Fibroblast of mammary gland (primary cell): ENCODE measurements around the gene MAP3K3.

Source experiments
- DNase-seq: peaks from one replicate; pipeline ENCODE4 v3.0.0-alpha.2; 2010; ENCODE audit warnings: low read depth
- H3K4me3 ChIP-seq: 2 replicates; pipeline ENCODE4 v1.5.1; 2011; ENCODE audit warnings: low read depth, mild to moderate bottlenecking, low read length, moderate library complexity; ENCODE audit not compliant: control insufficient read depth
- TF ChIP-seq, protein P1 (sequence below): conservative IDR thresholded peaks from 2 replicates; pipeline ENCODE4 v1.5.1; 2011; ENCODE audit warnings: low read depth, low read length, inconsistent platforms; ENCODE audit not compliant: control insufficient read depth, insufficient read depth

The MAP3K3 gene

DNA sequence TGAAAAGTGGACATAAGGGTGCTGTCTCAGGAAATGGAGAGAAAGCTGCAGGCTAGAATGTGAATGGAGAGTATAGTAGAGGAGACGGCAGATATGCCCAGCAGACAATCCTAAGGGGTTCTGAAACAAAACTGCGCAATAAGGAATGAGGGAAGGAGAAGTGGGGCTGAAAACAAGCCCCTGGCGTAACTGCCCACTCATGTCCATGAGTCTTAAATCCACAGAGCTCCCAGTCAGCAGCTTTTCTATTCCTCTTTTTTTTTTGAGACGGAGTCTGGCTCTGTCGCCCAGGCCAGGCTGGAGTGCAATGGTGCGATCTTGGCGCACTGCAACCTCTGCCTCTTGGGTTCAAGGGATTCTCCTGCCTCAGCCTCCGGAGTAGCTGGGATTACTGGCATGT lies 113.5 kb downstream of the MAP3K3 start:
- no peak overlapping the region for H3K4me3 ChIP-seq
- TF ChIP-seq, protein P1, sequence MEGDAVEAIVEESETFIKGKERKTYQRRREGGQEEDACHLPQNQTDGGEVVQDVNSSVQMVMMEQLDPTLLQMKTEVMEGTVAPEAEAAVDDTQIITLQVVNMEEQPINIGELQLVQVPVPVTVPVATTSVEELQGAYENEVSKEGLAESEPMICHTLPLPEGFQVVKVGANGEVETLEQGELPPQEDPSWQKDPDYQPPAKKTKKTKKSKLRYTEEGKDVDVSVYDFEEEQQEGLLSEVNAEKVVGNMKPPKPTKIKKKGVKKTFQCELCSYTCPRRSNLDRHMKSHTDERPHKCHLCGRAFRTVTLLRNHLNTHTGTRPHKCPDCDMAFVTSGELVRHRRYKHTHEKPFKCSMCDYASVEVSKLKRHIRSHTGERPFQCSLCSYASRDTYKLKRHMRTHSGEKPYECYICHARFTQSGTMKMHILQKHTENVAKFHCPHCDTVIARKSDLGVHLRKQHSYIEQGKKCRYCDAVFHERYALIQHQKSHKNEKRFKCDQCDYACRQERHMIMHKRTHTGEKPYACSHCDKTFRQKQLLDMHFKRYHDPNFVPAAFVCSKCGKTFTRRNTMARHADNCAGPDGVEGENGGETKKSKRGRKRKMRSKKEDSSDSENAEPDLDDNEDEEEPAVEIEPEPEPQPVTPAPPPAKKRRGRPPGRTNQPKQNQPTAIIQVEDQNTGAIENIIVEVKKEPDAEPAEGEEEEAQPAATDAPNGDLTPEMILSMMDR, result no peak
- no peak for DNase-seq

DNA sequence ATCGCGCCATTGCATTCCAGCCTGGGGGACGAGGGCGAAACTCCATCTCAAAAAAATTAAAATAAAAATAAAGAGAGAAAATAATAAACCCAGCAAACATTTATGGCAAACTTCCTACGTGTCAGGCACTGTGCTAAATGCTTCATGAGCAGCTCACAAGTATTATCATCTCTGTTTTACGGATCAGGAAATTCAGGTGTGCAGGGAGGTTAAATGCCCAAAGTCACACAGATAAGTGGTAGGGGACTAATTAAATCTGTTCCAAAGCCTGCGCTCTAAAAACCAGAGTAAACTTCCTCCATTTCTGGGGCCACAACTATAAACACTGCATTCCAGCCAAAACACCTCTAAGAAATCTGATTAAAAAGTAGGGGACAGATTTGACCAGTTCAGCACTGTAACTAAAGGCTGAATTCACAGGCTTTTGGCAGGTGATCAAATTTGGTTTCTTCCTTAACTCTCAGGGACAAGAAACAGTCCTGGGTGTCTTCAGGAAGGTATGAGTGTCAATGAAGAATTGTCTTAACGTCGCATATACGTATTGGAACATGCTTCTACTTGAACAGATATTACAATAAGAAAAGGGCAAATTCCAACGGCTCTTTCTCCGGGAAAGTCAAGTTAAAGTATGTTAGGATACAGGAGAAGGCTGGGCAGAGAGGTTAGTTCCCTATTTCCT lies 118.4 kb downstream of the MAP3K3 start:
- peak; percentile 14 for DNase-seq
- H3K4me3 ChIP-seq, result peak overlapping the region; percentile 87
- TF ChIP-seq, protein P1, result no peak

DNA sequence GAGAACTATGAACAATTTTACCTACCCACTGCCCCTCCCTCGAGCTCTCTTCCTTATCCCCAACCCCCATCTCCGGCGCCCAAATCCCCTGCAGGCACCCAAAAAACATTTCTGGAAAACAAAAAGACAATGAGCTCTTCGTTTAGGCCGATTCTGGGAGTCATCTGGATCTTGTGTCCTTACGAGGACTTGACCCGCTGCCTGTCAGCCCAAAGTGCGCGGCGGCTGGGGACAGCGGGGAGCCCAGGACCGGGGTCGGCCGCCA lies 118.9 kb downstream of the MAP3K3 start:
- TF ChIP-seq, protein P1, result no peak
- DNase-seq, result no peak
- H3K4me3 ChIP-seq, result peak overlapping the region; percentile 87

DNA sequence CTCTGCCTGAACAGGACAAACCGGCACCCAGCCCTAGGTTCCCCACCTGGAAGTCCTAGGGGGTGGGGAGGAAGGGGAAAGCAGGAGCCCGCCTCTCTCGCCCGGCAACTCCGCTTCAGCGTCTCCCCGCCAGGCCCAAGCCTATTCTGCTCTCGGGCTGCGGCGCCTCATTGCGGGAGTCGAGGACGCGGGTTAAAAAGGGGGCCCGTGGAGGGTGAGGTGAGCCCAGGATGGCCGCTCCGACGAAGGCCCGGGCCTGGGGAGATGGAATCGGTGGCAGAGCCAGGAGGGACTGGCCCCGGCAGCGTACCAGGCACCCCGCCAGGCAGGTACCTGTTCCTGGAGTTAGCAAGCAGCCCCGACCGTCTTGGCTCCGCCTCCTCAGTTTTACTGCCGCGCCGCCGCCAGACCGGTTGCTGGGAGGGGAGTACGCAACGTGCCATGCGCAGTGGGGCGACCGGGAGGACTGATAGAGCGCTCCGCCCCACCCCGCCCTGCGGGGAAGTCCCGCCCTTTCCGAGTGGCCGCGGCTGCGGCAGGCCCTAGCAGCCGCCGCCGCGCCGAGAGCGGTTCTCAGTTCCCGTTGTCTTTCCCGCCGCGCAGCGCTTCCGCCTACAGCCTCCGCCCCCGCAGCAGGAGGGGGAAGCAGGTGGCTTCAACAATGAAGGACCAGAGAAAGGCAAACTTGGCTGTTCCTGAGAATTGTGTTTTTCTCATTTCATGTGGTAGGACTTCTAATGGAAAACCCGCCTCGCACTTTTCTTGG lies 119.4 kb downstream of the MAP3K3 start, which contains the start of gene STRADA:
TSS of gene STRADA (minus strand) at position 392 of the 766 bp plus-strand sequence. CDS start 13,430 bp downstream, outside the sequence.
- TF ChIP-seq, protein P1, result no peak
- peak; percentile 92 for DNase-seq
- peak within 1 kb of the TSS; percentile 87 for H3K4me3 ChIP-seq
